ENCODE measurements around the gene CYP2R1. TPM values are rescaled to one million over a fixed set of nuclear protein-coding genes. Genes with fewer than 3 reads are reported as not detected.

Gene CYP2R1, protein sequence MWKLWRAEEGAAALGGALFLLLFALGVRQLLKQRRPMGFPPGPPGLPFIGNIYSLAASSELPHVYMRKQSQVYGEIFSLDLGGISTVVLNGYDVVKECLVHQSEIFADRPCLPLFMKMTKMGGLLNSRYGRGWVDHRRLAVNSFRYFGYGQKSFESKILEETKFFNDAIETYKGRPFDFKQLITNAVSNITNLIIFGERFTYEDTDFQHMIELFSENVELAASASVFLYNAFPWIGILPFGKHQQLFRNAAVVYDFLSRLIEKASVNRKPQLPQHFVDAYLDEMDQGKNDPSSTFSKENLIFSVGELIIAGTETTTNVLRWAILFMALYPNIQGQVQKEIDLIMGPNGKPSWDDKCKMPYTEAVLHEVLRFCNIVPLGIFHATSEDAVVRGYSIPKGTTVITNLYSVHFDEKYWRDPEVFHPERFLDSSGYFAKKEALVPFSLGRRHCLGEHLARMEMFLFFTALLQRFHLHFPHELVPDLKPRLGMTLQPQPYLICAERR
- 22.4 TPM for total RNA-seq

DNA sequence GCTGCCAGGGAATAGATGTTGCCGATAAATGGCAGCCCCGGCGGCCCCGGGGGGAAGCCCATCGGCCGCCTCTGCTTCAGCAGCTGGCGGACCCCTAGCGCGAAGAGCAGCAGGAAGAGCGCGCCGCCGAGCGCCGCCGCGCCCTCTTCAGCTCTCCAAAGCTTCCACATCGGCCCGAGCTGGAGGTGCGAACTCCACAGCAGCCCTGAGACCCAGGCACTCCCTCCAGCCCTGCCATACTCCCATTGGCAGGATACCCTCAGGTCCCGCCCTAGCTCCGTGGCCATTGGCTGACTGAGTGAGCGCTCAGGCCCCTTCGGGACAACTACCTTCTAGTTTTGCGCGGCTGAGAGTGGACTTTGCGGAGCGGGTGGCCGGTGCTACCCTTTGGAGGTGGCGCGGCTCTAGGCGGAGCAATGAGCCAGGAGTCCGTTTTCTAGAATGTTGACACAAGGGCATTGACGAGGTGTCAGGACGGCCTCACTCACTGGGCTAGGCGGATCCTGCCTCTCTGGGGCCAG, at the start of gene CYP2R1:
TSS of gene CYP2R1 (minus strand) at position 196 of the 521 bp plus-strand sequence. CDS start at position 170, 26 bp downstream.

Other genes with a start within 250 kb of the CYP2R1 start
- 21.8 TPM for gene PDE3B, start 248.4 kb downstream of the CYP2R1 start, total RNA-seq
- gene CALCA, start 80.1 kb upstream of the CYP2R1 start, total RNA-seq = not detected
- 0.33 TPM for gene CALCB, start 181.4 kb upstream of the CYP2R1 start, total RNA-seq
- gene INSC, start 222.7 kb upstream of the CYP2R1 start, total RNA-seq = 3.2 TPM

Measured in camera-type eye (tissue), 1 donor.